NB4 (cell line): Measurements from ENCODE around the gene STK24.
"Not testable (repeated sequence)": the region's sequence is repeated elsewhere in the genome, so short reads cannot be mapped to it uniquely, and the experiment has no call there.

ENCODE experiments used
- CTCF ChIP-seq: IDR thresholded peaks from one replicate; pipeline ENCODE4 v1.5.1; 2012; ENCODE audit warnings: low read depth, low read length
- POLR2A ChIP-seq: IDR thresholded peaks from 2 replicates; pipeline ENCODE4 v1.6.1; 2011; ENCODE audit warnings: mild to moderate bottlenecking; ENCODE audit not compliant: insufficient read length; ENCODE audit errors: extremely low read depth

GRCh38 chr13:98624589-98624988 is 47.7 kb upstream of the STK24 start:
- not testable (repeated sequence) for TF ChIP-seq CTCF, POLR2A
